Measurements from ENCODE around the gene C2orf69. TPM values are rescaled to one million over a fixed set of nuclear protein-coding genes. Genes with fewer than 3 reads are reported as not detected.

Gene C2orf69, protein sequence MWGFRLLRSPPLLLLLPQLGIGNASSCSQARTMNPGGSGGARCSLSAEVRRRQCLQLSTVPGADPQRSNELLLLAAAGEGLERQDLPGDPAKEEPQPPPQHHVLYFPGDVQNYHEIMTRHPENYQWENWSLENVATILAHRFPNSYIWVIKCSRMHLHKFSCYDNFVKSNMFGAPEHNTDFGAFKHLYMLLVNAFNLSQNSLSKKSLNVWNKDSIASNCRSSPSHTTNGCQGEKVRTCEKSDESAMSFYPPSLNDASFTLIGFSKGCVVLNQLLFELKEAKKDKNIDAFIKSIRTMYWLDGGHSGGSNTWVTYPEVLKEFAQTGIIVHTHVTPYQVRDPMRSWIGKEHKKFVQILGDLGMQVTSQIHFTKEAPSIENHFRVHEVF
- 10.2 TPM for total RNA-seq

DNA sequence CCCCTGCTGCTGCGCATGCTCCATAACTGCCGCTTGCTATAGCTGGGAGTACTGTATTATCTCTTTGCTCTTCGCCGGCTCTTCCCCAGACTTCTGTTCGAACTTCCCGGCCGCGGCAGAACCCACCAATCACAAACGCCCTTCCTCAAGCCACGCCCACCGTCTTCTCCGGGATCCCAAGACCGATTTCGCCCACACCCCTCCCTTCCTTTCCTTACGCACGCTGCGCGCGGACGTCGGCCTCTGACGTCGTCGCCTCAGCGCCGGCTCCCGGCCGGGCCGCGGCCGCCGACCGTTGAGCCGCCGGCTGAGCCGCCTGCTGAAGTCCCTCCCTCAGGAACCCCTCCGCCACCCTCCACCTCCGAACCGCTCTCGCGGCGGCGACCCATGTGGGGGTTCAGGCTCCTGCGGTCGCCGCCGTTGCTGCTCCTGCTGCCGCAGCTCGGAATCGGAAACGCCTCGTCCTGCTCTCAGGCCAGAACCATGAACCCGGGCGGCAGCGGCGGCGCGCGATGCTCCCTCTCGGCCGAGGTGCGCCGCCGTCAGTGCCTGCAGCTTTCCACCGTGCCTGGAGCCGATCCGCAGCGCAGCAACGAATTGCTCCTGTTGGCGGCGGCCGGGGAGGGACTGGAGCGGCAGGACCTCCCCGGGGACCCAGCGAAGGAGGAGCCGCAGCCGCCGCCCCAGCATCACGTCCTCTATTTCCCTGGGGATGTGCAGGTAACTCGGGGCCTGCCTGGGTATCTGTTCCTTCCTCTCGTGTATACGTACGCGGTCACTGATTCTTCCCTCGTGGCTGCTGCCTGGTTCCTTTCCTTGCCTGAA lies at the start of gene C2orf69:
Gene C2orf69, plus strand, starts transcription at position 242 of the 825 bp plus-strand sequence. Its CDS starts 146 bp downstream, at position 388.

DNA sequence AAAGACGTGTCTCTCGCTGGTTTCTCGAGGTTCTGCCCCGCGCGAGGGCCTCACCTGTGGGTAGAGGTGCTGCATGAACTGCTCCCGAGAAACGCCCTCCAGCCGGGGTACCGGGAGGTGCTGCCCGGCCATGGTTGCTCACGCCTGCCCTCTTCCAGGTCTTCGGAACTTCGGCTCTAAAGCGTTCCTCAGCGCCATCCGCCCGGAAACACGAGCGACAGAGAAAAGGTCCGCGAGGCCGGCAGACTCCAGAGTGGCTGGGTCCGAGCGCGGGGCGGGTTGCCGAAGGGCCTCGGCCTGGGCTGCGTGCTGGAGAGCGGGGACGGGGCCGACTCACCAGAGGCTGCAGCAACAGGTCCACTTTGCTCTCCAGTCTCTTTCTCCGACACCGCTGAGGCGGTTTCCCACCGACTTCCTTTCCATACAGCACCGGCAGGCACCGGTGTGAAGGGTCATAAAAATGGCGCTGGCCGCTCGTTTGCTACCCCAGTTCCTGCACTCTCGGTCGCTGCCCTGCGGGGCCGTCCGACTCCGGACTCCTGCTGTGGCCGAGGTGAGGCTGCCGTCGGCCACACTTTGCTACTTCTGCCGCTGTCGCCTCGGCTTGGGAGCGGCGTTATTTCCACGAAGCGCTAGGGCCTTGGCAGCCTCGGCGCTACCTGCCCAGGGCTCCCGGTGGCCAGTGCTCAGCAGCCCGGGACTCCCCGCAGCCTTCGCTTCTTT lies 44.4 kb downstream of the C2orf69 start, which contains the start of the genes MAIP1 and TYW5:
Gene MAIP1, plus strand, starts transcription at position 244 of the 723 bp plus-strand sequence. Its CDS starts 217 bp downstream, at position 461.
Gene TYW5, minus strand, starts transcription at position 153 of the 723 bp plus-strand sequence. Its CDS starts 21 bp downstream, at position 132.

Small RNAs within 50 kb of the gene (small RNA-seq; reads per million reads assigned to genes)
- gene AC108032.1 (ENCODE audit: low replicate concordance) (not detected), gene RN7SL717P (ENCODE audit: low replicate concordance) (not detected)

Other genes with a start within 250 kb of the C2orf69 start
- gene FTCDNL1, start 60.1 kb upstream of the C2orf69 start, total RNA-seq: 1.8 TPM
- 12.0 TPM for gene TYW5, start 44.2 kb downstream of the C2orf69 start, total RNA-seq
- 33.9 TPM for gene MAIP1, start 44.3 kb downstream of the C2orf69 start, total RNA-seq

Measured in metanephros (tissue), 2 donors.